PFSK-1 (cell line): ENCODE measurements around the gene HCRTR1.

Experiments used
- FOXP2 ChIP-seq: optimal IDR thresholded peaks from 2 replicates; pipeline ENCODE3; 2011; ENCODE audit warnings: borderline replicate concordance, control low read depth, inconsistent platforms; ENCODE audit not compliant: insufficient read depth; ENCODE audit errors: extremely low read length, extremely low read depth
- POLR2AphosphoS5 ChIP-seq: IDR thresholded peaks from 2 replicates; pipeline ENCODE4 v1.6.1; 2012; ENCODE audit warnings: low read depth, mild to moderate bottlenecking, control low read depth, low read length, moderate library complexity
- SIN3A ChIP-seq: IDR thresholded peaks from 2 replicates; pipeline ENCODE4 v1.6.1; 2012; ENCODE audit warnings: mild to moderate bottlenecking, low read length, moderate library complexity, borderline replicate concordance; ENCODE audit not compliant: insufficient read depth
- TAF1 ChIP-seq: IDR thresholded peaks from 2 replicates; pipeline ENCODE4 v1.6.1; 2012; ENCODE audit warnings: low read length, control low read depth, borderline replicate concordance; ENCODE audit not compliant: insufficient read depth
- TF ChIP-seq, protein P1 (sequence below), 2 experiments: IDR thresholded peaks; 2 replicates each; pipeline versions ENCODE4 v1.6.1 to v1.8.0; 2011 to 2012; ENCODE audit warnings: low read depth in 2 of 2, low read length in 2 of 2, control low read depth in 1 of 2, inconsistent platforms in 1 of 2, mild to moderate bottlenecking in 1 of 2, moderate library complexity in 1 of 2; ENCODE audit not compliant: insufficient read depth in 1 of 2

The HCRTR1 gene

DNA sequence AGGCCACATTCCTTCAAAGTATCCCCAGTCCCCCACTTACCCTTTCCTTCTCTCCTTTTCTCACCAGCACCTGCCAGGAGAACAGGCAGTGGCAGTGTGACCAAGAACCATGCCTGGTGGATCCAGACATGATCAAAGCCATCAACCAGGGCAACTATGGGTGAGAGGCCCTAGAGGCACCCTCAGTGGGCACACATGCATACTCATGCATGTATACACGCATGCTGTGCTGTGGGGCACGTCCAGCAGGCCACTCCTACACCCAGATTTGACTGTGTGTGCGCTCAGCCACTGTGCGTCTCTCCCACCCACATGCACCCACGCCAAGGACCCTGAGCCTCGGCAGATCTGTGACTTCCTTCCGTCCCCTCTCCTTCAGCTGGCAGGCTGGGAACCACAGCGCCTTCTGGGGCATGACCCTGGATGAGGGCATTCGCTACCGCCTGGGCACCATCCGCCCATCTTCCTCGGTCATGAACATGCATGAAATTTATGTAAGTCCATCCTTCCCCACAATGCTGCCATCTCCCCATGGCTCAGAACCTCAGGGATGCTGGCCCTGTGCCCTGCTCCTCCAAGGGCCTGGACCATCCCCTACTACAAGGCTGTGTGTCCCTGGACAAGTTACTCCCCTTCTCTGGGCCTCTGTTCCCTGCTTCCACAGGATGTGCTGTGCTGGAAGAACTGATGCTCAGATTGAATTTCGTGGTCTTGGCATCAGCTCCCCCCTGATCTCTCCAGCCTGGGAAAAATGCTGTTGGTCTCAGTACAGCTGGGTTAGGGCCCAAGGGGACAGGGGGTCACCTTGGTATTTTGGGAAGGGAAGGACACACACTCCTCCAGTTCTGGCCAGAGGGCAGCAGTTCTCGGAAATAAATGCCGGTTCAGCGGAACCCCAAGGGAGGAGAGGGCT is 34.2 kb upstream of the HCRTR1 start:
- TF ChIP-seq, protein P1, sequence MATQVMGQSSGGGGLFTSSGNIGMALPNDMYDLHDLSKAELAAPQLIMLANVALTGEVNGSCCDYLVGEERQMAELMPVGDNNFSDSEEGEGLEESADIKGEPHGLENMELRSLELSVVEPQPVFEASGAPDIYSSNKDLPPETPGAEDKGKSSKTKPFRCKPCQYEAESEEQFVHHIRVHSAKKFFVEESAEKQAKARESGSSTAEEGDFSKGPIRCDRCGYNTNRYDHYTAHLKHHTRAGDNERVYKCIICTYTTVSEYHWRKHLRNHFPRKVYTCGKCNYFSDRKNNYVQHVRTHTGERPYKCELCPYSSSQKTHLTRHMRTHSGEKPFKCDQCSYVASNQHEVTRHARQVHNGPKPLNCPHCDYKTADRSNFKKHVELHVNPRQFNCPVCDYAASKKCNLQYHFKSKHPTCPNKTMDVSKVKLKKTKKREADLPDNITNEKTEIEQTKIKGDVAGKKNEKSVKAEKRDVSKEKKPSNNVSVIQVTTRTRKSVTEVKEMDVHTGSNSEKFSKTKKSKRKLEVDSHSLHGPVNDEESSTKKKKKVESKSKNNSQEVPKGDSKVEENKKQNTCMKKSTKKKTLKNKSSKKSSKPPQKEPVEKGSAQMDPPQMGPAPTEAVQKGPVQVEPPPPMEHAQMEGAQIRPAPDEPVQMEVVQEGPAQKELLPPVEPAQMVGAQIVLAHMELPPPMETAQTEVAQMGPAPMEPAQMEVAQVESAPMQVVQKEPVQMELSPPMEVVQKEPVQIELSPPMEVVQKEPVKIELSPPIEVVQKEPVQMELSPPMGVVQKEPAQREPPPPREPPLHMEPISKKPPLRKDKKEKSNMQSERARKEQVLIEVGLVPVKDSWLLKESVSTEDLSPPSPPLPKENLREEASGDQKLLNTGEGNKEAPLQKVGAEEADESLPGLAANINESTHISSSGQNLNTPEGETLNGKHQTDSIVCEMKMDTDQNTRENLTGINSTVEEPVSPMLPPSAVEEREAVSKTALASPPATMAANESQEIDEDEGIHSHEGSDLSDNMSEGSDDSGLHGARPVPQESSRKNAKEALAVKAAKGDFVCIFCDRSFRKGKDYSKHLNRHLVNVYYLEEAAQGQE (IDR thresholded peaks at IDR 0.05; ENCODE audit: insufficient read depth in 1 of 2, low read depth in 2 of 2, low read length in 2 of 2): no peak
- no peak for TF ChIP-seq FOXP2
- TF ChIP-seq TAF1: no peak
- TF ChIP-seq SIN3A: no peak

DNA sequence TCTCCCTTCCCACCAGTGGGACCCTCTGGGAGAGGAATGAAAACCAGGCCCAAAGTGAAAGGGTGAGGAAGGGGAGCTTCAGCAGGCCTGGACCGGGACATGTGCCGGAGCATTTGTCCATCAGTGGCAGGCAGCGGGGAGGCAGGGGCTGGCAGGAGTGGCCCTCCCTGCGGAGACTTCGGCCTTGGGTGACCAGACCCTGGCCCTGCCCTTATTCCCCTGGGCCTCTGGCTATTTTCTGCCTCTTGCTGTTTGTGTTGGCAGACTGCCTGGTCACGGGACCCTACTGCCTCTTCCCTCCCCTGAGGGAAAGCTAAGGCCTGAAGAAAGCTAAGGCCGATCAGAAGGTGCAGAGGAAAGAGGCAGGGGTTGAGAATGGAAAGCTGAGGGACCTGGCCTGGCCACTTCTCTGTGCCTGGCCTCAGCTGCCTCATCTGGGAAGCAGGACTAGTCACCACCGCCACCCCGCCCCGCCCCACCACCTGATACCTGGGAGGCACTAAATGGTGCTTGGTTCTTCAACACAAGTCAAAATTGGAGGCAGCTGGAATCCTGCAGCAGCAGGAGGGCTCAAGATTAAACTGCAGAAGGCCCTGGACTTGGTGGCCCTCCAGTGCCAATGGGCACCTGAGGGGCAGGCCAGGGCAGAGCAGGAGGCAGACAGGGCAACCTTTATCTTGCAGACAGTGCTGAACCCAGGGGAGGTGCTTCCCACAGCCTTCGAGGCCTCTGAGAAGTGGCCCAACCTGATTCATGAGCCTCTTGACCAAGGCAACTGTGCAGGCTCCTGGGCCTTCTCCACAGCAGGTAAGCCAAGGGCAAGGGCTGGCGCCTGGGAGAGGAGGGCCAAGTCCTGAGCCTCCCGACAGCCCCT is 33.3 kb upstream of the HCRTR1 start:
- TF ChIP-seq TAF1: no peak
- no peak for TF ChIP-seq POLR2AphosphoS5
- TF ChIP-seq, protein P1 (IDR thresholded peaks at IDR 0.05; ENCODE audit: insufficient read depth in 1 of 2, low read depth in 2 of 2, low read length in 2 of 2): no peak
- no peak for TF ChIP-seq FOXP2
- no peak for TF ChIP-seq SIN3A

DNA sequence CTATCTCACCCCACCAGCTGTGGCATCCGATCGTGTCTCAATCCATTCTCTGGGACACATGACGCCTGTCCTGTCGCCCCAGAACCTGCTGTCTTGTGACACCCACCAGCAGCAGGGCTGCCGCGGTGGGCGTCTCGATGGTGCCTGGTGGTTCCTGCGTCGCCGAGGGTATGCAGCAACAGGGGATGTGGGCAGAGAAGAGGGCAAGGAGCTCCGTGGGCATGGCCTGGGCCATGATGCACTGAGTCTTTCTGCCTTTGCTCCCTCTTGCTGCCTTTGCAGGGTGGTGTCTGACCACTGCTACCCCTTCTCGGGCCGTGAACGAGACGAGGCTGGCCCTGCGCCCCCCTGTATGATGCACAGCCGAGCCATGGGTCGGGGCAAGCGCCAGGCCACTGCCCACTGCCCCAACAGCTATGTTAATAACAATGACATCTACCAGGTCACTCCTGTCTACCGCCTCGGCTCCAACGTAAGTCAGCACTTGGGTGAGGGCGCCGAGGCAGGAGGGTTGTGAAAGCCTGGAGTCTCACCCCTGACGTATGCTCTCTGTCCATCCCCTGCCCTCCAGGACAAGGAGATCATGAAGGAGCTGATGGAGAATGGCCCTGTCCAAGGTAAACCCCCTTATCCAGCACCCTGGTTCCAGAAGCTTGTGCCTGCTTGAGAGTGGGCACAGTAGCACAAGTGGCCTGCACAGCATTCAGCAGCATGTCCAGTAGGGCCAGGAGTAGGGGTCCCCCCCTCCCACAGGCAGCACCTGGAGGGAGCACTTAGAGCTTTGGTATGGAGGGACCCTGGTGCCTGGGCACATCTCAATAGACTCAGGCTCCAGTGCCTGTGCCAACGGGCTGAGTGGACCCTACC is 32.4 kb upstream of the HCRTR1 start:
- no peak for TF ChIP-seq SIN3A
- TF ChIP-seq, protein P1 (IDR thresholded peaks at IDR 0.05; ENCODE audit: insufficient read depth in 1 of 2, low read depth in 2 of 2, low read length in 2 of 2): no peak
- TF ChIP-seq FOXP2: no peak
- no peak for TF ChIP-seq TAF1
- TF ChIP-seq POLR2AphosphoS5: no peak

DNA sequence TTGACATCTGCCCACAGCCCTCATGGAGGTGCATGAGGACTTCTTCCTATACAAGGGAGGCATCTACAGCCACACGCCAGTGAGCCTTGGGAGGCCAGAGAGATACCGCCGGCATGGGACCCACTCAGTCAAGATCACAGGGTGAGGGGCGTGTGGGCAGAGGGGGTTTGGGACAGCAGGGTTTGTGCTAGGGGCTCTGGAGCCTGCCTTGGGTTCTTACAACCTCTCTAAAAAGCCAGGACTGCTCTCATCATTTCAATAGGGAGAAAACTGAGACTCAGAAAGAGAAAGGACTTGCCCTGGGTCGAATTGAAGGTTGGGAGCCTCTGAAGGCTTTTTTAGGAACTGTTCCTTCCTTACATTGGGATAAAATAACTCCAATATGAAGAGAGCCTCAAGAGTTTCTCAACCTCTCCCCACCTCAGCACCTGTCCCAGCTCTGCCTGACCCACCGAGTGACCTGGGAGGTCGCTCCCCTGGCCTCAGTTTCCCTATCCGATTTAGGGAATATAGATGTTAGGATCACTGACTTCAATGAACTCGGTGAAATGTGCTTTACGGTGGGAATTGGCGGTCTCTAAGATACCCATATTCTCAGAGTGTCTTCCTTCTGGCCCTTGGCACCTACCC is 31.6 kb upstream of the HCRTR1 start:
- TF ChIP-seq, protein P1 (IDR thresholded peaks at IDR 0.05; ENCODE audit: insufficient read depth in 1 of 2, low read depth in 2 of 2, low read length in 2 of 2): no peak
- TF ChIP-seq FOXP2 (no peak), SIN3A (no peak), TAF1 (no peak), POLR2AphosphoS5 (no peak)
